HTR-8/SVneo (cell line): ENCODE data around the gene RIMOC1.

ENCODE experiments used
- DNase-seq: peaks from one replicate; pipeline ENCODE4 v3.0.0; 2011; ENCODE audit warnings: low spot score, mixed read lengths; ENCODE audit not compliant: insufficient read length
- FAIRE-seq: peaks from 2 replicates; lab custom pipeline; 2011; peaks lifted over from hg19 to GRCh38; lab: Jason Lieb, UNC

RIMOC1 gene

DNA sequence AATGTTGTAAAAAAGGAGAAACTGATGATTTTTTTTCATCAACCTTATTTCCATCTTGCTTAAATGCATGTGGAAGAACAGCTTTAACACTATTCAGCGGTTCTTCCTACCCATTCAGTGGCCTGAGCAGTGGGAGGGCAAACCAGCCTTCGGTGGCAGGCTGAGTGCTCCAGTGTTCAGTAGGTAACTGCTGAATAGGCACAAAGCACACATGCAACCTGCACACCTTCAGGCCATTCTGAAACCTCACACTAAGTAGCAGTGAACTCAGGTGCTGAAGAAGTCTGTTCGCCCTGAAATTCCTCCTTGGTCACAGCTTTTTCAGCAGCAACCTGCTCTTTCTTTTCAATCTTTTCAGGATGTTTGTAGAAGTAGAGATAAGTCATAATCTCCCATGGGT lies 47.1 kb downstream of the RIMOC1 start:
- no peak for FAIRE-seq
- no peak for DNase-seq
